ENCODE data around the gene IGSF21.

IGSF21 gene

GRCh38 chr1:18397641-18398040, 290.0 kb downstream of the IGSF21 start:
- H3K27ac ChIP-seq = no peak overlapping the region

GRCh38 chr1:18398791-18399530, 291.4 kb downstream of the IGSF21 start:
- Histone ChIP-seq H3K9ac (no peak overlapping the region), H3K36me3 (ENCODE audit: control insufficient read depth, insufficient read depth, low read length) (no peaks in the 10 kb centered on the region)

More at GRCh38 chr1:18397641-18398040, 290.0 kb downstream of the IGSF21 start:
- H3K79me2 ChIP-seq = no peaks in the 10 kb centered on the region
- no peak overlapping the region for H3K4me2 ChIP-seq (ENCODE audit: low read length)
- no peak overlapping the region for H3K9ac ChIP-seq
- no peaks in the 10 kb centered on the region for H3K36me3 ChIP-seq (ENCODE audit: control insufficient read depth, insufficient read depth, low read length)
- no peaks in the 10 kb centered on the region for H3K4me1 ChIP-seq
- no peaks in the 10 kb centered on the region for H3K27me3 ChIP-seq (ENCODE audit: control insufficient read depth, insufficient read depth, low read length)
- H3K9me3 ChIP-seq (ENCODE audit: control insufficient read depth, low read length) = no peaks in the 10 kb centered on the region
- H2AFZ ChIP-seq = no peak overlapping the region
- no peak overlapping the region for H3K4me3 ChIP-seq (ENCODE audit: low read depth, low read length)
- TF ChIP-seq CTCF (IDR thresholded peaks at IDR 0.05) = no peak

GRCh38 chr1:18400347-18401102, 292.9 kb downstream of the IGSF21 start:
- Histone ChIP-seq H3K27me3 (ENCODE audit: control insufficient read depth, insufficient read depth, low read length) (no peaks in the 10 kb centered on the region), H3K9ac (no peak overlapping the region), H3K9me3 (ENCODE audit: control insufficient read depth, low read length) (no peaks in the 10 kb centered on the region), H3K4me3 (ENCODE audit: low read depth, low read length) (no peak overlapping the region), H3K36me3 (ENCODE audit: control insufficient read depth, insufficient read depth, low read length) (no peaks in the 10 kb centered on the region), H3K79me2 (no peaks in the 10 kb centered on the region), H2AFZ (no peak overlapping the region), H3K4me2 (ENCODE audit: low read length) (no peak overlapping the region), H3K4me1 (no peaks in the 10 kb centered on the region), H3K27ac (no peak overlapping the region)
- TF ChIP-seq CTCF (IDR thresholded peaks at IDR 0.05) = no peak

More at GRCh38 chr1:18398791-18399530, 291.4 kb downstream of the IGSF21 start:
- H3K79me2 ChIP-seq = no peaks in the 10 kb centered on the region
- H3K9me3 ChIP-seq (ENCODE audit: control insufficient read depth, low read length) = no peaks in the 10 kb centered on the region
- no peak for TF ChIP-seq CTCF (IDR thresholded peaks at IDR 0.05)
- H2AFZ ChIP-seq = no peak overlapping the region
- no peaks in the 10 kb centered on the region for H3K4me1 ChIP-seq
- H3K4me2 ChIP-seq (ENCODE audit: low read length) = no peak overlapping the region
- no peaks in the 10 kb centered on the region for H3K27me3 ChIP-seq (ENCODE audit: control insufficient read depth, insufficient read depth, low read length)
- H3K27ac ChIP-seq = no peak overlapping the region
- no peak overlapping the region for H3K4me3 ChIP-seq (ENCODE audit: low read depth, low read length)

- no peak overlapping the region for H3K4me2 ChIP-seq (ENCODE audit: low read length)
- H3K36me3 ChIP-seq (ENCODE audit: control insufficient read depth, insufficient read depth, low read length) = no peaks in the 10 kb centered on the region
- no peak for TF ChIP-seq CTCF (IDR thresholded peaks at IDR 0.05)
- no peaks in the 10 kb centered on the region for H3K79me2 ChIP-seq
- H2AFZ ChIP-seq = no peak overlapping the region
- no peak overlapping the region for H3K9ac ChIP-seq
- no peak overlapping the region for H3K27ac ChIP-seq
- no peaks in the 10 kb centered on the region for H3K27me3 ChIP-seq (ENCODE audit: control insufficient read depth, insufficient read depth, low read length)
- H3K4me1 ChIP-seq = no peaks in the 10 kb centered on the region
- no peak overlapping the region for H3K4me3 ChIP-seq (ENCODE audit: low read depth, low read length)
- no peaks in the 10 kb centered on the region for H3K9me3 ChIP-seq (ENCODE audit: control insufficient read depth, low read length)
Observed at GRCh38 chr1:18401921-18402320, 294.3 kb downstream of the IGSF21 start.
